BLaER1 treated with 17β-estradiol and CSF1 and Interleukin-3, amounts not matched to agents 10 nM and 100 nM (cell line): ENCODE measurements around the gene TIPARP.
"Not testable (repeated sequence)": the region's sequence is repeated elsewhere in the genome, so short reads cannot be mapped to it uniquely, and the experiment has no call there.

Source experiments
- H3K27ac ChIP-seq, 11 experiments: shearing (Covaris generic); formaldehyde crosslinking; 2 replicates each; pipeline ENCODE4 v1.8.1; 2022
- H3K27me3 ChIP-seq, 11 experiments: shearing (Covaris generic); formaldehyde crosslinking; 2 replicates each; pipeline ENCODE4 v1.8.1; 2022
- H3K36me3 ChIP-seq, 11 experiments: shearing (Covaris generic); formaldehyde crosslinking; 2 replicates each; pipeline ENCODE4 v1.8.1; 2022
- H3K4me1 ChIP-seq, 10 experiments: shearing (Covaris generic); formaldehyde crosslinking; 2 replicates each; pipeline ENCODE4 v1.8.1; 2022
- H3K4me2 ChIP-seq, 11 experiments: shearing (Covaris generic); formaldehyde crosslinking; 2 replicates each; pipeline ENCODE4 v1.8.1; 2022
- H3K4me3 ChIP-seq, 10 experiments: shearing (Covaris generic); formaldehyde crosslinking; 2 replicates each; pipeline ENCODE4 v1.8.1; 2022
- H3K9ac ChIP-seq, 11 experiments: shearing (Covaris generic); formaldehyde crosslinking; 2 replicates each; pipeline ENCODE4 v1.8.1; 2022
- H3K9me3 ChIP-seq, 11 experiments: shearing (Covaris generic); formaldehyde crosslinking; replicated peaks in 1 of 11; 2 replicates each; pipeline ENCODE4 v1.8.1; 2022
- H4K20me1 ChIP-seq, 11 experiments: shearing (Covaris generic); formaldehyde crosslinking; 2 replicates each; pipeline ENCODE4 v1.8.1; 2022
- Cebpa-rat ChIP-seq, 11 experiments: shearing (Covaris generic); IDR thresholded peaks; 2 replicates each; pipeline ENCODE4 v1.8.1; 2022

TIPARP gene

DNA sequence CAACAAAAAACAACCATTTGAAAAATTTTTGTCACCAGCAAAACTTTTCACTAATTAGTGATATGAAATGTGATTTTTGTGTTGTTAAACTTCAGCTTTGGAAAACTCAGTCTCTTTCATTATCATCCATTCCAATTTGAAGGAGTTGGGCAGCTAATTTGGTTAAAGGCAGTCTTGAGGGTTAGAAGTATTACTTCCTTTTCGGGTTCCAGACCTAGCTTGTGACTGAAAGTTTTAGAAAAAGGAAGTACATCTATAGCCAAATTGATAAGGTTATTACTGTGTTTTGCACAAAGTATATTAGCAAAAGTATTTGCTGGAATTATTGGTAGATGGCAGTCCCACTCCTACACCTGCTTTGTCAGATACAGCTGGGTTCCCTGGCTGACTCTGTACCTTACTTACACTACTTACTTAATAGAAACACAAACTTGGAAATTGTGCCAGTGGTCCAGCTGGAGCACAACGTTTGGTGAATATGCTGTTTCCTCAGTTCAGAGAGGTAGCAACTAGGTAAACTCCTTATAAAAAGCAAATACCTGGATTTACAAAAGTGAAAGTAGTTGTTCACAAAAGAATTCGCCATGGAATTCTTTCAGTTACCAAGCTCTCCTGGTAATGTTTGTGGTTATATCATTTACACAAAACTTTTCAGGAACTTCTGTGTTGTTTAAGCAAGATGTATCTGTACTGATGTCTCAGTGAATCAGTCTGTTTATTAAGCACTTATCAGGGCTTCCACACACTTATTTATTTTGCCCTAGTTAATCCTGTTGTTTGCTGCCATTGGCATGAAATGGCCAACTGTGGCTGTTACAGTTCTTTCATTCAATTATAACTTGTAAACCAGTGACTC, 31.6 kb downstream of the TIPARP start:
- H3K9ac ChIP-seq: no peak overlapping the region
- H3K4me1 ChIP-seq: peaks cover 0 to 51% (median 17%) of the 10 kb centered on the region in 10 experiments; a peak in 14 of 20 replicates
- H3K4me2 ChIP-seq: peak overlapping the region in 5 of 11 experiments; percentile 50 to 80 (median 56); a peak in 10 of 22 replicates
- H3K27me3 ChIP-seq: no peaks in the 10 kb centered on the region
- H4K20me1 ChIP-seq: peaks cover 0 to 19% (median 0%) of the 10 kb centered on the region in 11 experiments; a peak in 2 of 22 replicates
- no peak overlapping the region for H3K4me3 ChIP-seq
- H3K27ac ChIP-seq: peak overlapping the region in 5 of 11 experiments; percentile 15 to 43 (median 29); a peak in 10 of 22 replicates
- peaks cover 49 to 94% (median 63%) of the 10 kb centered on the region in 11 experiments for H3K36me3 ChIP-seq
- TF ChIP-seq Cebpa-rat (IDR thresholded peaks at IDR 0.05): no peak
- H3K9me3 ChIP-seq: no peaks in the 10 kb centered on the region

DNA sequence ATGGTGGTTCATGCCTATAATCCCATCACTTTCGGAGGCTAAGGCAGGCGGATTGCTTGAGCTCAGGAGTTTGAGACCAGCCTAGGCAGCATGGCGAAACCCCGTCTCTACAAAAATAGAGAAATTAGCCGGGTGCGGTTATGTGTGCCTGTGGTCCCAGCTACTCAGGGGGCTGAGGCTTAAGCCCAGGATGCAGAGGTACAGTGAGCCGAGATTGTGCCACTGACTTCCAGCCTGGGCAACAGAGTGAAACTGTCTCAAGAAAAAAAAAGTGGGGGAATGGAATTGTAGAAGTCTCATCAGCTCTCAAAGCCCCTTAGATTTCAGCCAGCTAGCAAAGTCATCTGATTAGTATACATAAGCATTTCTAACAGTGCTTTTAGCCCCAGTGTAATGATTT, 33.2 kb downstream of the TIPARP start:
- peaks cover 0 to 9% (median 0%) of the 10 kb centered on the region in 11 experiments; a peak in 2 of 22 replicates for H4K20me1 ChIP-seq
- H3K4me2 ChIP-seq: no peak overlapping the region
- no peak overlapping the region for H3K4me3 ChIP-seq
- no peaks in the 10 kb centered on the region for H3K9me3 ChIP-seq
- H3K4me1 ChIP-seq: peaks cover 0 to 36% (median 11%) of the 10 kb centered on the region in 10 experiments; a peak in 13 of 20 replicates
- peaks cover 48 to 83% (median 56%) of the 10 kb centered on the region in 11 experiments for H3K36me3 ChIP-seq
- H3K27me3 ChIP-seq: no peaks in the 10 kb centered on the region
- no peak overlapping the region for H3K27ac ChIP-seq
- H3K9ac ChIP-seq: no peak overlapping the region
- TF ChIP-seq Cebpa-rat (IDR thresholded peaks at IDR 0.05): no peak

GRCh38 chr3:156710429-156710828, 36.0 kb downstream of the TIPARP start:
- Histone ChIP-seq H3K9ac (no peak overlapping the region), H3K27me3 (no peaks in the 10 kb centered on the region), H3K9me3 (no peaks in the 10 kb centered on the region), H3K4me1 (peaks cover 0 to 18% (median 7%) of the 10 kb centered on the region in 10 experiments; a peak in 11 of 20 replicates), H3K4me2 (no peak overlapping the region), H3K27ac (no peak overlapping the region), H3K4me3 (no peak overlapping the region), H3K36me3 (peaks cover 25 to 58% (median 32%) of the 10 kb centered on the region in 11 experiments), H4K20me1 (peaks cover 0 to 6% (median 0%) of the 10 kb centered on the region in 11 experiments; a peak in 1 of 22 replicates)
- TF ChIP-seq Cebpa-rat (IDR thresholded peaks at IDR 0.05): no peak

GRCh38 chr3:156711113-156711512, 36.7 kb downstream of the TIPARP start:
- no peaks in the 10 kb centered on the region for H3K27me3 ChIP-seq
- H3K36me3 ChIP-seq: peaks cover 25 to 63% (median 30%) of the 10 kb centered on the region in 11 experiments
- TF ChIP-seq Cebpa-rat (IDR thresholded peaks at IDR 0.05): no peak
- H3K4me3 ChIP-seq: no peak overlapping the region
- no peak overlapping the region for H3K27ac ChIP-seq
- H3K4me2 ChIP-seq: no peak overlapping the region
- H4K20me1 ChIP-seq: peaks cover 0 to 3% (median 0%) of the 10 kb centered on the region in 11 experiments; a peak in 1 of 22 replicates
- peaks cover 0 to 11% (median 2%) of the 10 kb centered on the region in 10 experiments; a peak in 9 of 20 replicates for H3K4me1 ChIP-seq
- H3K9me3 ChIP-seq: no peaks in the 10 kb centered on the region
- H3K9ac ChIP-seq: no peak overlapping the region

DNA sequence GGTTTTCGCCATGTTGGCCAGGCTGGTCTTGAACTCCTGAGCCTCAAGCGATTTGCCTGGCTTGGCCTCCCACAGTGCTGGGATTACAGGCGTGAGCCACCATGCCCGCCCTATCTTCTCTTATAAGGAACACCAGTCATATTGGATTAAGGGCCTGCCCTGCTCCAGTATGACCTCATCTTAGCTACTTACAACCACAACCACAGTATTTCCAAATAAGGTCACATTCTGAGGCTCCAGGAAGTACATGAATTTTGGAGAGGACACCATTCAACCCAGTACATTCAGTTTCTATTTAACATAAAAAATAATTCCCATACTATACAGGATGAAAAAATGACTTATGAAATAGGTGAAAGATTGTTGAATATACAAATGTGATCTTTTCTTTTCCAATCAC, 37.6 kb downstream of the TIPARP start:
- not testable (repeated sequence) for H3K27ac ChIP-seq, H3K4me2 ChIP-seq, H3K4me3 ChIP-seq, H4K20me1 ChIP-seq, H3K4me1 ChIP-seq, H3K9me3 ChIP-seq, H3K27me3 ChIP-seq, H3K9ac ChIP-seq
- H3K36me3 ChIP-seq: peaks cover 17 to 55% (median 29%) of the 10 kb centered on the region in 11 experiments

- Histone ChIP-seq H3K9me3 (no peaks in the 10 kb centered on the region), H3K4me1 (no peaks in the 10 kb centered on the region), H3K4me3 (no peak overlapping the region), H3K9ac (no peak overlapping the region), H3K36me3 (peaks cover 0 to 15% (median 0%) of the 10 kb centered on the region in 11 experiments; a peak in 5 of 22 replicates), H4K20me1 (no peaks in the 10 kb centered on the region), H3K27me3 (no peaks in the 10 kb centered on the region), H3K27ac (no peak overlapping the region), H3K4me2 (no peak overlapping the region)
- TF ChIP-seq Cebpa-rat (IDR thresholded peaks at IDR 0.05): no peak
These were observed 41.9 kb downstream of the TIPARP start for GRCh38 chr3:156716105-156716862.

DNA sequence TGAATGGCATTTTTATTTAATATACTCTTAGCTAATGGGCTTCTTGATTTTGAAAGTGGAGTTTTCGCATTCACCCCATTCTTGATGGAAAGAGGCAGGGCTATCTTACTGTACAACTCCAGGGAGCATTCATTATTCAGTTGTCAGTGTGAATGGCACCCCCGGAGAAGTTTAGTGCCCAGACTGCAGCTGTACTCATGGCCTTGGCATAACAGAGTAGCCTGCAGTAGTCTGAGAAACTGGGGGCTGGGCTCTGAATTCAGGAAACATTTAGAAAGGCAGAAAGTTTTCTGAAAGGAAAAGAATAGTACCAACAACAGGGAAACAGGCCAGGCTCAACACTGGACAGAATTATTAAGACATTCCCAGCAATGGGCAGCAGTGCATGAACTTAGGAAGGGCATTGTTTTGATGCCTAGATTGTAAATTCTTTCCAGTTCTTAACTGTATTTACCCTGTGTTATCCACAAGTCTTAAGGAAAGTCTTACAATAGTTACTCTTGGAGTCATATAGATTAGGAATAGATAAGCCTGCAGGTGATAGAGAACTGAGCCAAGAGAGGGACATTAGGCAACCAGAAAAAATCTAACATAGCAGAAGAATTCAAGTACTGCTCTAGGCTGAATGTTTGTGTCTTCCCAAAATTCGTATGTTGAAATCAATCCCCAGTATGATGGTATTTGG, 44.4 kb downstream of the TIPARP start:
- Histone ChIP-seq H3K9ac (no peak overlapping the region), H3K36me3 (peaks cover 0 to 15% (median 0%) of the 10 kb centered on the region in 11 experiments; a peak in 4 of 22 replicates), H3K9me3 (no peaks in the 10 kb centered on the region), H4K20me1 (no peaks in the 10 kb centered on the region), H3K27ac (no peak overlapping the region), H3K4me1 (0 out of 20 replicates have a peak, but pooled peaks cover 0 to 5% (median 0%) of the 10 kb centered on the region in 10 experiments), H3K4me3 (no peak overlapping the region), H3K27me3 (no peaks in the 10 kb centered on the region), H3K4me2 (no peak overlapping the region)
- no peak for TF ChIP-seq Cebpa-rat (IDR thresholded peaks at IDR 0.05)

DNA sequence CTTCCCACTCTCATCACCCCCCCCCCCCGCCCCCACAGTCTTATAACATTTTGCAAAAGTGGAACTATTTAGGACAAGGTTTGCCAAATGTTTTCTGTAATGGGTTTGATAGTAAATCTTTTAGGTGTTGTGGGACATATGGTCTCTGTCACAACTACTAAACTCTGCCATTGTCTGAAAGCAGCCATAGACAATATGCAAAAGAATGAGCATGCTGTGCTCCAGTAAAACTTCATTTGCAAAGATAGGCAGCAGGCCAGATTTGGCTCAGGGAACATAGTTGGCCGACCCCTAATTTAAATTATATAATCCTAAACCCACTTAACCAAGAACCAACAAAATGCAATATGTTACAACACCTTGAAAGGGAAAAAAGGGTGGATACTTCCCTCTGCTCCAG, 46.4 kb downstream of the TIPARP start:
- Histone ChIP-seq H3K4me3 (no peak overlapping the region), H4K20me1 (no peaks in the 10 kb centered on the region), H3K27me3 (no peaks in the 10 kb centered on the region), H3K4me2 (no peak overlapping the region), H3K36me3 (peaks cover 0 to 2% (median 0%) of the 10 kb centered on the region in 11 experiments; a peak in 1 of 22 replicates), H3K4me1 (0 out of 20 replicates have a peak, but pooled peaks cover 0 to 5% (median 0%) of the 10 kb centered on the region in 10 experiments), H3K27ac (no peak overlapping the region), H3K9me3 (no peaks in the 10 kb centered on the region), H3K9ac (no peak overlapping the region)
- TF ChIP-seq Cebpa-rat (IDR thresholded peaks at IDR 0.05): no peak
